GM19025 (cell line): Measurements from ENCODE around the gene GOLM1.

Experiments
- ATAC-seq: cut with Tn5 transposase; IDR thresholded peaks from one replicate; pipeline ENCODE4 v1.9.1; 2021; ENCODE audit warnings: mild to moderate bottlenecking, low read depth, moderate library complexity; ENCODE audit not compliant: unreplicated experiment

The GOLM1 gene

DNA sequence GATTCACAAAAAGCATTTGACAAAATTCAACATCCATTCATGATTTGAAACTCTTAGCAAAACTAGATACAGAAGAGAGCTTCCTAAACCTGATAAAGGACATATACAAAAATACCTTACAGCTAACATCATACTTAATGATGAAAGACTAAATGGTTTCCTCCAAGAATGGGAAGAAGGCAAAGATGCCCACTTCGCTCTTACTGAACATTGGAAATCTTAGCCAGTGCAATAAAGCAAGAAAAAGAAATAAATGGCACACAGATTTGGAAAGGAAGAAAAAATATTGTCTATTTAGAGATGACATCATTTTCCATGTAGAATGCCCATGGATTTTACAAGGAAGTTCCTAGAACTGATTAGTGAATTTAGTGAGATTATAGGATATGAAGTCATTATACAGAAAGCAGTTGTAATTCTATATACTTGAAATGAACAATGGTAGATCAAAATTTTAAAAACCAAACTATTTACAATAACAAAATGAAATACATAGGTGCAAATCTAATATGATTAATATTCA, 94.0 kb downstream of the GOLM1 start:
- no peak for ATAC-seq

DNA sequence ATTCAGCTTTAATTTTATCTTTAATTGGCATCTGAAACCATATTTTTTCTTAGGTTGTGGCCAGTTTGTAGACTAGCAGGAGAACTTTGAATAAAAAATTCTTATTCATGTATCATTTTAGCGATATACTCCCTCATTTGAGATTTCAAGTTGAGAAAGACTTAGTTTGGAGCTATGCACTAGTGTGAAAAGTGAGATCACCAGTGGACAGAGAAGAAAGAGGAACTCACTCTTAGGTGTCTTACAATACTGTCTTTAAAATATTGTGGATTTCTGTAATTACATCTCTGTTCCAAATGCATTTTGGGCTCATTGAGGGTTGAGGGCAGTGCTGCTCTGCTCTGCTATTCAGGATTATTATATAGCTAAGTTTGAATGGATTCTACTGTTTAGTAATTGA, 103.8 kb downstream of the GOLM1 start:
- no peak for ATAC-seq

DNA sequence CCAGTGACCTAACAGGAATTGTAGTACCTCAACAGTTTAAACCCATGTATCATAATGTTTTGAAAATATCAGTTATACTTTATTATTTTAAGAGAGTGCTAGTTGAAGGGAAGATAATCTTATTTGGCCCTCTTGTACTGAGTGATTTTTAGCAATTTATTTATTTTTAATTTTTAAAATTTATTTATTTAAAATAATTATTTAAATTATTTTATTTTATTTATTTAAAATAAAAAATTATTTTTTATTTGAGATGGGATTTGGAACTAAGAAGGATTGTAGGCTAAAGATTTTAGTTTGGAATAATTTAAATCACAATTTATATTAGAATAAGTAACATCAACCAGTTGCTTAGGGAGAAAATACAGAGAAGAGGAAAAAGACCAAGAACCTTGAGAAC, 104.3 kb downstream of the GOLM1 start:
- ATAC-seq: no peak

DNA sequence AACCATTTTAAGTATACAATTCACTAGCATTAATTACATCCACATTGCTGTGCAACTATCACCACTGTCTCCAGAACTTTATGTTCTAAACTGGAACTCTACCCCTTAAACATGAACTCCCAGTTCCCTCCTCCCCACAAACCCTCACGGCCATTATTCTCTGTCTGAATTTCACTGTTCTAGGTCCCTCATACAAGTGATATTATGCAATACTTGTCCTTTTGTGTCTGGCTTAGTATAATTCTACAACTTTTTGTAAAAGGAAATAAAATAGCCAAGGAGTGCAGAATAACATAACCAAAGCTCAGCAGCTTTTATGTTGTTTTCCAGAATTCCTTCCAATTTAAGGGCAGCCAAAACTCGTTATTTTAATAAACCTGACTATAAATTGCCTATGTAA, 105.2 kb downstream of the GOLM1 start:
- ATAC-seq: no peak

DNA sequence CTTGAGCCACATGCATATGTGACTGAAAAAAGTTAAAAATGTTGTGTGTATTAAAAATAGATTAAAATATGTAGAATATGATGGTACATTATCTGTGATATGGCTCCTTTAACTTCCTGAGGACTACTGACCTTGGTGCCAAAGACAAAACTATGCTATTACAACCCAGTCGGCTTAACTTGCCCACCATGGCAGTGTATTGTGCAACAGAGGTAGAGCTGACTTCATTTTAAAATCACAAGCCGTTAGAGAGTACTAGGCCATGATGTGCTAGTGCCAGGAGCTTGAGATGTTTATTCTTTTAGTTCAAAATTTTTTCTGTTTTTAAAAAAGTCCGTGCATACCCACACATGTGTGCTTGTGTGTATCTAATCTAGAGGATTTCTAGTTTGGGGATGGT, 112.1 kb downstream of the GOLM1 start:
- no peak for ATAC-seq

DNA sequence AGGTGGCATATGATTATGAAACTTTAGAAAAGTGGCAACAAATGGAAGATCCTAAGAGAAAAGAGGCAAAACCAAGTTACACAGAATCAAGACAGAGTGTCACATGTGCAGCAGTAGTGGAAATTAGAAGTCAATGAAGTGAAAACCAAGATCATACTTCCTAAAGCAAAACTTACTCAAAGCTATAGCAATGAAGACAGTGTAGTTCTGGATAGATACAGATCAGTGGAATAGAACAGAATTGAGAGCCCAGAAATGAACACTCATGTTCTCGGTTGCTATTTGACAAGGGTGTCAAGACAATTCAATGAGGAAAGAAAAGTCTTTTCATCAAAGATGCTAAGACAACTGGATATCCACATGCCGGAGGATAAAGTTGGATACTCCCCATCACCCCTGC, 114.9 kb downstream of the GOLM1 start:
- ATAC-seq: no peak

DNA sequence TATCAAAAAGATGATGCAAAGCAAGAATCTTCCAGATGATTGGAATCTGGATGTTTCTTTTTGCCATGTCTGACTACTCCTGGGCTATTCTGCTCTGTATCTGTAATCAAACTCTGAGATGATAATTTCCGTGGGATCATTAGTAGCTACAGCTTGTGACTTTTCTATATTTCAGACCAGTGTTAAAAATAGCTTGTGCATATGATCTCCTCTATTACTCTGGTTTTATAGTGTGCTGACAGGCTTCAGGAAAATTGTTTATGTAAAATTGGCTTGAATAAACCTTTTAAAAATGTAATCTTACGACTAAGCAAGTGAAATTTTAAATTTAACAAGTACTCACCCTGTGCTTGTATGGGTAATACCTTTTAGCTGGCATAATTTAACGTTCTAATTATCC, 118.0 kb downstream of the GOLM1 start:
- ATAC-seq: no peak

DNA sequence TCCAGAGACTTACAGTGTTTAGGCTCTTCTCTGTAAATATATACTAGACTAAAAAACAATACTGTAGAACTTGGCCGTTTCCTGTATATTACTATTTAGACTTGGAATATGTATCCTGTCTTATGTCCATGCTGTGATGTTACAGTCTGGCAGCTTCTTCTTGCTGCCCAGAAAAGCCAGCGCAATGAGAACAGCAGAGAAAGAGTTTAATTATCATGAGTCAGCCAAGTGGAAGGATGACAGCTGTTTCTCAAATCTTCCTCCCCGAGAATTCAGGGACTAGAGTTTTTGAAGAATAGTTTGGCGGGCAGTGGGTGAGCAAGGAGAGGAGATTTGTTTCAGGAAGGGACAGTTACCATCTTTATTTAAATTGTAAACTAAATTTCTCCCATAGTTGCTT, 120.9 kb downstream of the GOLM1 start:
- ATAC-seq: no peak
